Measurements from ENCODE around the gene BST1. TPM values are rescaled to one million over a fixed set of nuclear protein-coding genes. Genes with fewer than 3 reads are reported as not detected.

BST1 gene
- total and polyA plus RNA-seq, 2 of the 8 experiments (the other 6 are each of a cell fraction or from before 2014, with no cell fraction given): 0.52 to 0.54 TPM

GRCh38 chr4:15757054-15757453, 54.2 kb downstream of the BST1 start:
- no peak for TF ChIP-seq SIRT6 (IDR thresholded peaks at IDR 0.05; ENCODE audit: low read length)
- TF ChIP-seq SP4 (IDR thresholded peaks at IDR 0.05; ENCODE audit: low read length): no peak
- TF ChIP-seq TBP (IDR thresholded peaks at IDR 0.05; ENCODE audit: low read depth, low read length): no peak
- Histone ChIP-seq H3K4me3 (ENCODE audit: extremely low read depth in 1 of 4, insufficient read depth in 2 of 4, low read depth in 3 of 4, low read length in 4 of 4) (no peak overlapping the region), H3K56ac (replicated peaks; ENCODE audit: insufficient read length, low read depth, low read length) (no peak overlapping the region), H3K23ac (ENCODE audit: insufficient read length) (no peak overlapping the region), H2BK5ac (ENCODE audit: low read depth, low read length) (no peak overlapping the region), H3K23me2 (ENCODE audit: low read depth, low read length) (no peaks in the 10 kb centered on the region), H3K36me3 (ENCODE audit: control insufficient read depth in 2 of 4, insufficient read depth in 4 of 4, low read length in 3 of 4) (no peaks in the 10 kb centered on the region), H3K27me3 (replicated peaks in 1 of 4; ENCODE audit: control insufficient read depth in 3 of 4, extremely low read depth in 1 of 4, insufficient read depth in 3 of 4, low read length in 3 of 4) (no peaks in the 10 kb centered on the region), H3K79me2 (ENCODE audit: control insufficient read depth in 1 of 2, insufficient read depth in 2 of 2, low read length in 2 of 2) (no peaks in the 10 kb centered on the region), H3K9me3 (ENCODE audit: insufficient read depth in 2 of 2, low read depth in 1 of 2, low read length in 1 of 2) (no peaks in the 10 kb centered on the region), H4K8ac (ENCODE audit: extremely low read depth, insufficient read depth, low read length) (no peak overlapping the region), H2BK15ac (ENCODE audit: low read length) (no peak overlapping the region), H4K20me1 (replicated peaks in 1 of 2; ENCODE audit: control insufficient read depth in 1 of 2, insufficient read depth in 2 of 2, low read length in 2 of 2) (no peaks in the 10 kb centered on the region), H2BK20ac (ENCODE audit: low read length) (no peak overlapping the region), H2BK120ac (replicated peaks; ENCODE audit: low read depth, low read length) (no peak overlapping the region), H3K9ac (replicated peaks in 1 of 4; ENCODE audit: extremely low read depth in 1 of 4, low read depth in 3 of 4, low read length in 3 of 4) (no peak overlapping the region), H3K18ac (ENCODE audit: extremely low read depth, low read length) (no peak overlapping the region), H3K27ac (ENCODE audit: low read depth, low read length) (no peak overlapping the region), H4K5ac (ENCODE audit: insufficient read length, low read depth, low read length) (no peak overlapping the region), H3K79me1 (ENCODE audit: low read depth, low read length) (no peaks in the 10 kb centered on the region), H3K14ac (ENCODE audit: insufficient read length) (no peak overlapping the region), H3K4me2 (ENCODE audit: insufficient read depth in 1 of 2, low read depth in 2 of 2, low read length in 2 of 2) (no peak overlapping the region), H4K91ac (replicated peaks; ENCODE audit: insufficient read length, low read length) (no peak overlapping the region), H3K4ac (replicated peaks; ENCODE audit: insufficient read length, low read depth, low read length) (no peak overlapping the region), H2AFZ (ENCODE audit: low read length) (no peak overlapping the region), H3K4me1 (replicated peaks in 1 of 4; ENCODE audit: control insufficient read depth in 3 of 4, insufficient read depth in 4 of 4, low read length in 3 of 4) (no peaks in the 10 kb centered on the region), H2AK5ac (ENCODE audit: low read depth, low read length) (no peak overlapping the region), H2BK12ac (ENCODE audit: low read depth, low read length) (no peak overlapping the region)
- no peak for DNase-seq (ENCODE audit: low read depth in 1 of 2, low spot score in 2 of 2)
- no peak for FAIRE-seq
- POLR2A ChIA-PET (ENCODE audit: partially characterized antibody): interaction anchor here (1.5 kb wide), 1 partner anchor 76 kb away, joined by 3 read pairs; the partner anchor contains the start of gene FAM200B
- CTCF ChIA-PET (ENCODE audit: partially characterized antibody): interaction anchor here (0.7 to 3.9 kb wide), 8 partner anchors 9 to 475 kb away, joined by 3 to 21 read pairs (median 3); no protein-coding TSS in a partner anchor
- WGBS, 2 experiments (ENCODE audit: extremely low coverage in 1 of 2, insufficient coverage in 1 of 2, insufficient read length in 1 of 2, insufficient replicate concordance in 2 of 2, low coverage in 1 of 2, low lambda C conversion rate in 2 of 2, missing lambda C conversion rate in 1 of 2): 85% methylated on average over 4 of the region's 4 CpGs; no CpG with 5 or more reads in 1 of the 2 experiments
